Uterus (tissue), 2 donors: ENCODE measurements around the gene KPNA3.

Experiments
- POLR2A ChIP-seq, 2 donors: fragments of 450-650 bp; IDR thresholded peaks; one replicate each; pipeline ENCODE4 v1.6.1; 2016; ENCODE audit warnings: antibody characterized with exemption in 2 of 2, mild to moderate bottlenecking in 1 of 2, moderate library complexity in 1 of 2
- TF ChIP-seq, protein P1 (sequence below), 4 experiments: fragments of 200-600 bp in 2 of 4; fragments of 450-650 bp in 2 of 4; sonication (generic) in 2 of 4; IDR thresholded peaks; one replicate each; pipeline ENCODE4 v1.5.1; 2016 to 2019; ENCODE audit warnings: antibody characterized with exemption in 4 of 4, mild to moderate bottlenecking in 2 of 4, moderate library complexity in 1 of 4

DNA sequence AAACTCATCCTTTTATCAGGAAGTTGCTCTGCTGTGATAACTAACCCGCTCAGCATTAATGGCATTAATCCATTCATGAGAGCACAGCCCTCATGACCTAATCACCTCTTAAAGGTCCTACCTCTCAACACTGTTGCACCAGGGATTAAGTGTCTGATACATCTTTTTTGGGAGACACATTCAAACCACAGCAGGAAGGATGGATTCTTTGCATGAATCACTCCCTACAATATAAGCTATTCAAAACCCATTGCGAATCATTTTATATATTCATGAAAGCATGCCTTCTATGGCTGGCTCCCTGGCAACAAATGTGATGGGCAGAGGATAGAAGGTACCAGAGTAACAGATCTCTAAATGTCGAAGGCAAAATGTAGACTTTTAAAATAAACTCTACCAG is 136.6 kb downstream of the KPNA3 start:
- TF ChIP-seq, protein P1, sequence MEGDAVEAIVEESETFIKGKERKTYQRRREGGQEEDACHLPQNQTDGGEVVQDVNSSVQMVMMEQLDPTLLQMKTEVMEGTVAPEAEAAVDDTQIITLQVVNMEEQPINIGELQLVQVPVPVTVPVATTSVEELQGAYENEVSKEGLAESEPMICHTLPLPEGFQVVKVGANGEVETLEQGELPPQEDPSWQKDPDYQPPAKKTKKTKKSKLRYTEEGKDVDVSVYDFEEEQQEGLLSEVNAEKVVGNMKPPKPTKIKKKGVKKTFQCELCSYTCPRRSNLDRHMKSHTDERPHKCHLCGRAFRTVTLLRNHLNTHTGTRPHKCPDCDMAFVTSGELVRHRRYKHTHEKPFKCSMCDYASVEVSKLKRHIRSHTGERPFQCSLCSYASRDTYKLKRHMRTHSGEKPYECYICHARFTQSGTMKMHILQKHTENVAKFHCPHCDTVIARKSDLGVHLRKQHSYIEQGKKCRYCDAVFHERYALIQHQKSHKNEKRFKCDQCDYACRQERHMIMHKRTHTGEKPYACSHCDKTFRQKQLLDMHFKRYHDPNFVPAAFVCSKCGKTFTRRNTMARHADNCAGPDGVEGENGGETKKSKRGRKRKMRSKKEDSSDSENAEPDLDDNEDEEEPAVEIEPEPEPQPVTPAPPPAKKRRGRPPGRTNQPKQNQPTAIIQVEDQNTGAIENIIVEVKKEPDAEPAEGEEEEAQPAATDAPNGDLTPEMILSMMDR (IDR thresholded peaks at IDR 0.05): no peak
- no peak for TF ChIP-seq POLR2A (IDR thresholded peaks at IDR 0.05)
